Activated B cell treated with CpG ODN at 0.5 μM for 24 hours (primary cell): ENCODE measurements around the gene SPATA16. TPM values are rescaled to one million over a fixed set of nuclear protein-coding genes. Genes with fewer than 3 reads are reported as not detected.
"Not testable (repeated sequence)": the region's sequence is repeated elsewhere in the genome, so short reads cannot be mapped to it uniquely, and the experiment has no call there.

ENCODE experiments used
- ATAC-seq: fragments of 200-7000 bp; cut with Tn5 transposase; one replicate; pipeline ENCODE4 v1.10.0; 2021; ENCODE audit warnings: low read depth, mild to moderate bottlenecking, moderate library complexity
- CTCF ChIA-PET: fragments of 350-600 bp; sonication (Branson Sonifier 250); formaldehyde crosslinking; loops from one replicate; lab custom pipeline; 2021; ENCODE audit warnings: antibody characterized with exemption; lab: Charles Lee
- POLR2A ChIA-PET: fragments of 350-600 bp; sonication (Branson Sonifier 250); formaldehyde crosslinking; loops from one replicate; lab custom pipeline; 2021; ENCODE audit warnings: antibody characterized with exemption; lab: Charles Lee
- DNase-seq: peaks from one replicate; pipeline ENCODE4 v3.0.0; 2022
- H3K27ac Mint-ChIP-seq: one replicate; pipeline ENCODE4 v1.8.0; 2020; ENCODE audit warnings: mixed read lengths
- H3K27me3 Mint-ChIP-seq: one replicate; pipeline ENCODE4 v1.8.0; 2021; ENCODE audit warnings: mixed read lengths
- H3K36me3 Mint-ChIP-seq: one replicate; pipeline ENCODE4 v1.8.0; 2021; ENCODE audit warnings: low read depth, mixed read lengths
- H3K4me1 Mint-ChIP-seq: one replicate; pipeline ENCODE4 v1.8.0; 2021; ENCODE audit warnings: mixed read lengths
- H3K4me3 Mint-ChIP-seq: one replicate; pipeline ENCODE4 v1.8.0; 2020; ENCODE audit warnings: mild to moderate bottlenecking, mixed read lengths
- H3K9me3 Mint-ChIP-seq: one replicate; pipeline ENCODE4 v1.8.0; 2020; ENCODE audit warnings: mixed read lengths
- intact Hi-C: fragments of 100-400 bp; cut with micrococcal nuclease; formaldehyde crosslinking; loops from one replicate; pipeline ENCODE4 v1.15.1; 2024
- total RNA-seq: library from RNA; stranded (reverse); gene quantifications from 2 replicates; pipeline ENCODE4 v1.2.3, GENCODE V29; 2022
- TF ChIP-seq, protein P1 (sequence below): fragments of 200-600 bp; IDR thresholded peaks from one replicate; pipeline ENCODE4 v1.8.0; 2022; ENCODE audit warnings: antibody characterized with exemption, mild to moderate bottlenecking

SPATA16 gene, protein sequence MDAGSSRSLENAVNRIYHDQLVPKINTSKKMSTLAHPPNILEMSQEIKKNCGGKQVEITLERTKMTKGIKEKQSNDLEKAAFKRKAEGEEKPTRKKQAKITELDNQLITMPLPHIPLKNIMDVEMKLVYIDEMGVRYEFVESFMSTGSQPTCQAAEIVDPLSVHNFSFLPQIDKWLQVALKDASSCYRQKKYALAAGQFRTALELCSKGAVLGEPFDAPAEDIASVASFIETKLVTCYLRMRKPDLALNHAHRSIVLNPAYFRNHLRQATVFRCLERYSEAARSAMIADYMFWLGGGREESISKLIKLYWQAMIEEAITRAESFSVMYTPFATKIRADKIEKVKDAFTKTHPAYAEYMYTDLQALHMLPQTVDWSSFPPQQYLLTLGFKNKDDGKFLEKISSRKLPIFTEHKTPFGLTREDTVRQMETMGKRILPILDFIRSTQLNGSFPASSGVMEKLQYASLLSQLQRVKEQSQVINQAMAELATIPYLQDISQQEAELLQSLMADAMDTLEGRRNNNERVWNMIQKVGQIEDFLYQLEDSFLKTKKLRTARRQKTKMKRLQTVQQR
- not detected in 2 replicates for total RNA-seq

DNA sequence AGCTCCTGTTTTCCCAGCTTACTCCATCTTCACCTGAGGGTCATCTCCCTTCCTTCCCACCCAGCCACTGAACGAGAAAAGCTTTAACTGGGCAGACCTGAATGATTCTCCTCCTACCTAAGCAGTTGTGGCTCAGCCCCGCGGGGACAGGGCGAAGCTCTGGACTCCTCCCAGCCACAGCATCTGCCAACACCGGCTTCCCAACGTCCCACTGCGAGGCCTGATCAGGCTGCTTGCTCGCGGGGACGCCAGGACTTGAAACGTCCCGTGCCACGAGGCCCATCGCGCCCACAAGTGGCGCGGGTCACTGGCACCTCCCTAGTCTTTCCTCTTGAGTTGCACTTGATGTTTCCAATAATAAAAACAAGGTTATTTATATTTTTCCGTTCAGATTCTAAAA, at the start of gene SPATA16:
TSS of gene SPATA16 (minus strand) at position 250 of the 400 bp plus-strand sequence. CDS start 23,504 bp downstream, outside the sequence.
- TF ChIP-seq, protein P1, sequence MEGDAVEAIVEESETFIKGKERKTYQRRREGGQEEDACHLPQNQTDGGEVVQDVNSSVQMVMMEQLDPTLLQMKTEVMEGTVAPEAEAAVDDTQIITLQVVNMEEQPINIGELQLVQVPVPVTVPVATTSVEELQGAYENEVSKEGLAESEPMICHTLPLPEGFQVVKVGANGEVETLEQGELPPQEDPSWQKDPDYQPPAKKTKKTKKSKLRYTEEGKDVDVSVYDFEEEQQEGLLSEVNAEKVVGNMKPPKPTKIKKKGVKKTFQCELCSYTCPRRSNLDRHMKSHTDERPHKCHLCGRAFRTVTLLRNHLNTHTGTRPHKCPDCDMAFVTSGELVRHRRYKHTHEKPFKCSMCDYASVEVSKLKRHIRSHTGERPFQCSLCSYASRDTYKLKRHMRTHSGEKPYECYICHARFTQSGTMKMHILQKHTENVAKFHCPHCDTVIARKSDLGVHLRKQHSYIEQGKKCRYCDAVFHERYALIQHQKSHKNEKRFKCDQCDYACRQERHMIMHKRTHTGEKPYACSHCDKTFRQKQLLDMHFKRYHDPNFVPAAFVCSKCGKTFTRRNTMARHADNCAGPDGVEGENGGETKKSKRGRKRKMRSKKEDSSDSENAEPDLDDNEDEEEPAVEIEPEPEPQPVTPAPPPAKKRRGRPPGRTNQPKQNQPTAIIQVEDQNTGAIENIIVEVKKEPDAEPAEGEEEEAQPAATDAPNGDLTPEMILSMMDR = no peak
- DNase-seq (no peak), ATAC-seq (no peak)
- H3K36me3 Mint-ChIP-seq = no peaks in the 10 kb centered on the region
- no peak within 1 kb of the TSS for H3K4me3 Mint-ChIP-seq
- H3K4me1 Mint-ChIP-seq = no peaks in the 10 kb centered on the region
- peaks cover 2% of the 10 kb centered on the region for H3K9me3 Mint-ChIP-seq
- H3K27me3 Mint-ChIP-seq = no peaks in the 10 kb centered on the region
- ChIA-PET CTCF (no interaction called here), POLR2A (no interaction called here)
- no peak within 1 kb of the TSS for H3K27ac Mint-ChIP-seq
- intact Hi-C loops = no loop called here

DNA sequence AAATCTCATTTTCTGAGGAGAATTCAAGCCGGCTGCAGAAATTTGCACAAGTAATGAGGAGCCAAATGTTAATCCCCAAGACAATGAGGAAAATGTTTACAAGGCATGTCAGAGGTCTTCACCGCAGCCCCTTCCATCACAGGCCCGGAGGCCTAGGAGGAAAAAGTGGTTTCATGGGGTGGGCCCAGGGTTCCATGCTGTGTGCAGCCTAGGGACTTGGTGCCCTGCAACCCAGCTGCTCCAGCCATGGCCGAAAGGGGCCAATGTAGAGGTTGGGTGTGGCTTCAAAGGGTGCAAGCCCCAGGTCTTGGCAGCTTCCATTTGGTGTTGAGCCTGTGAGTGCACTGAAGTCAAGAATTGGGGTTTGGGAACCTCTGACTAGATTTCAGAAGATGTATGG, 42.0 kb upstream of the SPATA16 start:
- POLR2A ChIA-PET, H3K27me3 Mint-ChIP-seq, ATAC-seq, CTCF ChIA-PET, DNase-seq, intact Hi-C loops, H3K4me3 Mint-ChIP-seq, H3K4me1 Mint-ChIP-seq, H3K9me3 Mint-ChIP-seq, H3K36me3 Mint-ChIP-seq, H3K27ac Mint-ChIP-seq: not testable (repeated sequence)

DNA sequence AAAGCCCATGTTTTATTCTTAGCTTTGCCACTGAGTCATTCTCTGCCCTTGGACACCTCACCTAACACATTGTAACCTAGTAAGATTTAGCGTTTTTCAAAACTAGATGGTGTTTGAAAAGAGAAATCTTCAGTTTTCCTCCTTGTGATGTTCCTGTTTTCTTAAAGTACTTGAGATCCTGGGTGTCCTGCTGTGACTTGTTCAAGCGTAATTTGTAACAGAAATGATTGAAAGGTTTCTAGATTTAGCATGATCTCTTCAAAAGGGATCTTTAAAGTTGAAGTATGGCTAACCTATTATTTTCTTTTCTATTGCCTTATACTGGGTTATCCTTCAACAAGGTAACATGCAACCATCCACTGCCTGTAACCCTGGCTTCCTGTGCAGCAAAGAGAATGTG, 32.6 kb upstream of the SPATA16 start:
- ChIA-PET POLR2A (no interaction called here), CTCF (no interaction called here)
- Mint-ChIP-seq H3K27me3 (no peaks in the 10 kb centered on the region), H3K36me3 (no peaks in the 10 kb centered on the region), H3K4me3 (no peak overlapping the region), H3K9me3 (no peaks in the 10 kb centered on the region), H3K27ac (no peak overlapping the region), H3K4me1 (no peaks in the 10 kb centered on the region)
- TF ChIP-seq, protein P1 = no peak
- intact Hi-C loops = no loop called here
- ATAC-seq (no peak), DNase-seq (no peak)

DNA sequence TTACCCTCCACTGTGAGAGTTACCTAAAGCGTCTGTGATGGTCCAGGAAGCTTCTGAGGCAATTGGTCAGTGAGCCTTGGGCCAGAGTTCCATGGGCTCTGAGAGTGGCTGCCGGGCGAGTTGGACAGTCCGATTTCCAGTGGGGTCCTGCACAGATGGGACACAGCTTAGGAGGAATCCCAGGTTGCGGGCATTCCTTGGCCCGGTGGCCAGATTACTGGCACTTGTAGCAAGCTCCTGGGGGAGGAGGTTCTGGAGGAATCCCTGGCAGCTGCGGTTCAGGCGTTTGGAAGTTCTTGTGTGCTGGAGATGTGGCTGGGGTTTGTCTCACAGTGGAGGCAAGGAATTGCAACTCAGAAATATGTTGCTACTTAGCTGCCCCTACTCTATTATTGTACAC, 18.1 kb upstream of the SPATA16 start:
- CTCF ChIA-PET, H3K9me3 Mint-ChIP-seq, DNase-seq, H3K4me3 Mint-ChIP-seq, H3K4me1 Mint-ChIP-seq, H3K27ac Mint-ChIP-seq, H3K27me3 Mint-ChIP-seq, H3K36me3 Mint-ChIP-seq, ATAC-seq, POLR2A ChIA-PET, intact Hi-C loops: not testable (repeated sequence)

DNA sequence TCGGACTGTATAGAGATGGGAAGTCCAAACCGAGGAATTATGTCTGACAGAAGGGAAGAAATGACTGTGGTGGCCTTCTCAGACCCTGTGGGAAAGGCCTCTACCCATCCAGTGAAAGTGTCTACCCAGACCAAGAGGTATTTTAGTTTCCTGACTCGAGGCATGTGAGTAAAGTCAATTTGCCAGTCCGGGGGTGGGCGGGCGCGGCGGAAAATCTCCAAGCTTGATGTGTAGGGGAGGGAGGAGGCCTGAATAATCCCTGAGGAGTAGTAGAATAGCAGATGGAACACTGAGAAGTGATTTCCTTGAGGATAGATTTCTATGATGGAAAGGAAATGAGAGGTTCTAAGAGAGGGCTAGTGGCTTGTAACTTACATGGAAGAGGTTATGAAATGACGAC, 15.5 kb upstream of the SPATA16 start:
- H3K27me3 Mint-ChIP-seq, DNase-seq, CTCF ChIA-PET, ATAC-seq, intact Hi-C loops, H3K9me3 Mint-ChIP-seq, H3K27ac Mint-ChIP-seq, H3K4me1 Mint-ChIP-seq, POLR2A ChIA-PET, H3K4me3 Mint-ChIP-seq, H3K36me3 Mint-ChIP-seq: not testable (repeated sequence)

DNA sequence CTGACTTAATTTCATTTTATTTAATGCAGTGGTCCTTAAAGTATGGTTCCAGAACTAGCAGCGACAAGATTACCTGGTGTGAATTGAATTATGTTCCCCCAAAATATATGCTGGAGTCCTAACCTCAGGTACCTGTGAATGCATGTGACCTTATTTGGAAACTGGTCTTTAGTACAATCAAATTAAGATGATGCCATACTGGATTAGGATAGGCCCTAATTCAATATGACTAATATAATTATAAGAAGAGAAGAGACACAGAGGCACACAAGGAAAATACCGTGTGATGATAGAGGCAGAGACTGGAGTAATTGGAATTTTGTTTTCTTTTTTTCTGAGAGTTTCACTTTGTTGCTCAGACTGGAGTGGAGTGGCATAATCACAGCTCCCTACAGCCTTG, 12.6 kb upstream of the SPATA16 start:
- H3K9me3 Mint-ChIP-seq = peaks cover 2% of the 10 kb centered on the region
- no peaks in the 10 kb centered on the region for H3K36me3 Mint-ChIP-seq
- H3K4me1 Mint-ChIP-seq = no peaks in the 10 kb centered on the region
- ATAC-seq = no peak
- DNase-seq = no peak
- H3K4me3 Mint-ChIP-seq = no peak overlapping the region
- intact Hi-C loops = no loop called here
- POLR2A ChIA-PET = no interaction called here
- H3K27ac Mint-ChIP-seq = no peak overlapping the region
- CTCF ChIA-PET = no interaction called here
- TF ChIP-seq, protein P1 = no peak
- no peaks in the 10 kb centered on the region for H3K27me3 Mint-ChIP-seq
